HG02885 (cell line): ENCODE results near the gene ASPSCR1.

Experiments
- ATAC-seq: cut with Tn5 transposase; IDR thresholded peaks from one replicate; pipeline ENCODE4 v1.9.1; 2021; ENCODE audit warnings: mild to moderate bottlenecking; ENCODE audit not compliant: unreplicated experiment, poor library complexity

ASPSCR1 gene

DNA sequence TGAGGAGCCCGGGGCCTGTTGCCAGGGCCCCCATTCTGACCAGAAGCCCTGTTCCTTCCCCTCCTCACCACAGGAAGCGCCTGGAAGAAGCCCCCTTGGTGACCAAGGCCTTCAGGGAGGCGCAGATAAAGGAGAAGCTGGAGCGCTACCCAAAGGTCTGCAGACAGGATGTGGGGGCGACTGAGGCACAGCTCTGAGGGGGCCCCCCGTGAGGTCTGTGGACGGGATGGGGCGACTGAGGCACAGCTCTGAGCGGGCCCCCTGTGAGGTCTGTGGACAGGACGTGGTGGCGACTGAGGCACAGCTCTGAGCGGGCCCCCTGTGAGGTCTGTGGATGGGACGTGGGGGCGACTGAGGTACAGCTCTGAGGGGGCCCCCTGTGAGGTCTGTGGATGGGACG lies 32.0 kb downstream of the ASPSCR1 start:
- no peak for ATAC-seq

DNA sequence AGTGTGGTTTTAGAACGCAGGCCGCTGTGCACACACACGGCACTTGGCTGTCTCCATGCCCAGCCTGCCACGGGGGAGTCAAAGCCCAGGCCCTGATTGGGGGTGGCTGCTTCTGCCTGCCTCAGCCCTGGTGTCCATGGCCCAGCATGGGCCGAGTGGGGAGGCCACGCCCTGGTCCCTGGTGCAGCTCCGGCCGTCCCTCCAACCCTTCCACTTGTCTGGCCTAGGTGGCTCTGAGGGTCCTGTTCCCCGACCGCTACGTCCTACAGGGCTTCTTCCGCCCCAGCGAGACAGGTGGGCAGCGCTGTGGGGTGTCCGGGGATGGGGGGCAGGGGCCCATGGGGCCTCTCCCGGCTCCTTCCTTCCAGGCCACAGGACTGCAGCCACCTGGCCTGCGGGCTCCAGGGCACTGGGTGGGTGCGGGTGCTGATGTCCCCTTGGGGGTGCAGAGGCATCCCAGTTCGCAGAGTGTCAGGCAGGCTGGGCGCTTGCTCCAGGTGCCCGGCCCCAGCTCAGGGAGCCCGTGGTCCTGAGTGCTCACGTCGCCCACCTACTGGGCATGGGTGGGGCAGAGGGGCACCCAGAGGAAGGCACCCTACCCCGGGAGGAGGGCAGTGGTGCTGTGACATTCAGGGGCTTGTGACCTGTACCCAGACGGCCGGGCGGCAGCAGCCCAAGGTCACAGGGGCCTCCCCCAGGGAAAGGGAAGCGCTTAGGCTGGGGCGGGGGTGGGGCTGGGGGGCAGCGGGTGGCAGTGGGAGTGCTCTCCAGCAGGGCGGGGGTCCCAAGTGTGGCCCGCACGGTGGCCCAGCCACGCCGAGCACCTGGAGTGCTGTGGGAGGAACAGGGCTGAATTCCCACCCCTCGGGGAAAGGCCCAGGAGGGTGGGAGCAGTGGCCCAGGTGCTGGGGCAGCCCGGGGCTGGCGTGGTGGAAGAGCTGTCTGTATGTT lies 33.4 kb downstream of the ASPSCR1 start:
- ATAC-seq = no peak

DNA sequence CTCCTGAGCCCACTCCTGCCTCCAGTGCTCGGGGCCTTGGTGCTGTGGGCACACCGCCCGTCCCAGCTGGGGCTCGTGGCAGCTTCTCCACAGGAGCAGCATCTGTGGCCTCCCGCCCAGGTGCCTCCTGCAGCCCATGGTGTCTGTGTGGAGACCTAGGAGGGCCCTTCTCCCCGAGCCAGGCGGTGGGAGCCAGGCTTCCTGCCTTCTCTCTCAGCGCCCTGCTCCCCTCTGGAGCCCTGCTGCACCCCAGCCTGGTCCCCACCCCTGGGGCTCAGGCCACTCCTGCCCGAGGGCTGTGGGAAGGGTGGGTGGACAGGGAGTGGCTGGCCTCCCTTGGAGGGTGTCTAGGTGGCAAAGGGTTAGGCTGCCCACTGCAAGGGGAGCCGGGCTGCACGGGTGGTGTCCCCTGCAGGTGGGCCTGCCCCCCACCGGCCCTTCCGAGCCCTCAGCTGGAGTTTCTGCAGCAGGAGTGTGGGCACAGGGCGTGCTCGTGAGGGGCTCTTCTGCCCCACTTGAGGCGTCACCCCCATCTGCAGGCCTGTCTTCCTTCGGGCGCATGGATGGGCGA lies 34.3 kb downstream of the ASPSCR1 start:
- ATAC-seq = no peak

DNA sequence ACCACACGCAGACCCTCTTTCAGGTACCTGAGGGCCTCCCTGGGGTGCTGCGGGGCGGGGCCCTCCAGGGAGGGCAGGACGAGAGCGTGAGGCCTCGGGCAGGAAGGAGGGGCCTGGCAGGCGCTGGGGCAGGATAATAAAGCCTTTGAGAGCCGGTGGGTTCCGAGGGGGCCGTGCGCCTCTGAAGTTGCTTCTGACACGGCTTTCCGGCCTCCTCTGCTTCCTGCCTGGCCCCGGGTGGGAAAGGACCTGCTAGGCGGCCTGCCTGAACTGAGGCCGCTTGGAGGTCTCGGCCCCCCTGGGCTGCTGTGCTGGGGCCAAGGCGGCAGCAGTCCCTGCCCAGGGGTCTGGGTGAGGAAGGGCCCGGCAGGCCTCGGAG lies 34.8 kb downstream of the ASPSCR1 start:
- no peak for ATAC-seq

DNA sequence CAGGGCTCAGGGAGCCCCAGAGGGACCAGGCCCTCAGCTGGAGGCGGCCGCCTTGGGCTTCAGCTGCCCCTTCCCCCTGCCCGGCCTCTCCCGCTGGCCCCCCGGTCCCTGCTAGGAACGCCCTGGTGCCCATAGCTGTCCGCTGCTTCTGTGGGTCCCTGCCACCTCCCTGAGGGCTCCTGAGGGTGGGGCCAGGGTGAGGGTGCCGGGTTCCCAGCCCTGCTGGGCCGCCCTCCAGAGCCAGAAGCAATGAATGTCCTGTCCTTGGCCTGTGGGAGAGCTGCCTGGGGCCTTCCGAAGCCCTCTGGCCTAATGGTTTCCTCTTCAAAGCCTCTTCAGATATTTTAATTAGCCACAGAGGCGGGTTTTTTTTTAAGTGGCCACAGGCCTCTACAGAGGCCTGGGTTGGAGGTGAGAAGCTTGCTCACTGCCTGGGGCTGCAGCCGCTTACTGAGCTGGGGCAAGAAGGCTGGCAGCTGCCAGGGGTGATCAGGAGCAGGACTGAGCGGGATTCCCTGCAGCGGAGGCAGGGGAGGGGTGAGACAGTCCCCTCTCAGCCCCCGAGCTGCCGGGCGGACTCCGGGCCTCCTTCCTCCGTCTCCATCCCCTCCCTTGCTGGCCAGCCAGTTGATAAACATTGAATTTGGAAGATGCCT lies 35.3 kb downstream of the ASPSCR1 start:
- ATAC-seq = no peak

DNA sequence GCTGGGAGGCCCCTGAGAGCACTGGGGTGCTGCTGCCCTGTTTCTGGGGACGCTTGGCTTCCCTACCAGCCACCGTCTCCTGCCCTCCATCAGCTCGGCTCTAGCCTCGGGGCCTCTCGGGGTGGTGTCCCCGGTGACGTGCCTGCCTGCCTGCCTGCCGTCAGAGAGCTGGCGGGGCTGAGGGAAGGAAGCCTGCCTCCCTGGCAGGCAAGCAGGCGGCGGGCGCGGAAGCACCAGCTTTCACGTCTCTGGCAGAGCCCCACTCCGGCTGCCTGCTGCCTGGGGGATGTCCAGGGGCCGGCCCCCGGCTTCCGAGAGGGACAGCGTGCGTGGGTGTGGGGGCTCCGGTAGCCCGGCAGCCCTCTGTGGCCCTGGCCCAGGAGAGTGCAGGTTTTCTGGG lies 35.9 kb downstream of the ASPSCR1 start:
- ATAC-seq = no peak

DNA sequence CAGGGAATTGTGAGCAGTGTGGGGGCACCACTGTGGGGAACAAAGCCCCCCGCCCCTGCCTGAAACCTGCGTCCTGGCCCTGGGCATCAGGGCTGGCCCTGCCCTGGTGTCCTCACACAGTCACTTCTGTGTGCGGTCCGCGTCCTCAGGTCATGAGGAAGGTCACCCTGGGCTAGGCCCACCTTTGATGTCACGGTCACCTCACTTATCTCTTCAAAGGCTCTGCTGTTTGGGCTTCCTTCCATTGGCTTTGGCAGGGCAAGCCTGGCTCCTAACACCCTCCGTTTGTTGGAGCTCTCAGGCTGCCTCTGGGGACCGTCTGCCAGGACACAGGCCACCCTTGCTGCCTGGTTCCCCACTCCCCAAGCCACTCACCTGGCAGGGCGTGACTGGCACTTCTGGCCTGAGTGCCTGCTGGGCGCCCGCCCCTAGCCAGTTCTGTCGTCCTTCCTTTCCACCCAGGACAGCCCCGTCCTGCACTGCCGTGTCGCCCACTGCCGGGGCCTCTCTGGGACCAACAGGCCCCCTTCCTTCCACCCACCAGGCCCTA lies 36.4 kb downstream of the ASPSCR1 start:
- no peak for ATAC-seq

DNA sequence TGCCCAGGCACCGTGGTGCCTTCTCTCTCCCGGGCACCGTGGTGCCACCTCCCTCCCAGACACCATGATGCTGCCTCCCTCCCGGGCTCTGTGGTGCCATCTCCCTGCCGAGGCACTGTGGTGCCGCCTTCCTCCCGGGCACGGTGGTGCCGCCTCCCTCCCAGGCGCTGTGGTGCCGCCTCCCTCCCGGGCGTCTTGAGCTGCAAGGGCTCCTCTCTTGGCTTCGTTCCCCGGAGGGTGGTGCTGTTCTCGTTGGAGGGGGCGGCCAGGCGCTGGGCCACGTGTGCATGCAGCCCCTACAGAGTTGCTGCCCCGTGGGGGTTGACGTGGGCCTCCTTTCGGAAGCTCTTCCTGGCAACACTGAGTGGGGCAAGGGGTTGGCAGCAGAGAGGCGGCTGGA lies 37.0 kb downstream of the ASPSCR1 start:
- no peak for ATAC-seq

DNA sequence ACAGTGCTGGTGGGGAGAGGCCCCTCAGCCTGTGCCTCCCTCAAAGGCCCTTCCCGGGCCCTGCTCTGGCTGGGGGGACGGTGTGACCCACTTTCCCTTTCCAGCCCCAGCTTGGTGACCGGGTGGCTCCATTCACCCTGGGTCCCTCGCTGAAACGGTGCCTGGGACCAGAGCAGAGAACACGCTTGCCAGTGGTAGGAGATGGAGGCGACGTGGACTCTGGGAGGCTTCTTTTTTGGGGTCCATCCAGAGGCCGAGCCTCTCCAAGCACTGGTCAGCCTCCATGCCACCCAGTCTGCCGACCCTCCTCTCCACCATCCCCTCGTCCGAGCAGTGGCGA lies 37.5 kb downstream of the ASPSCR1 start:
- ATAC-seq = no peak

DNA sequence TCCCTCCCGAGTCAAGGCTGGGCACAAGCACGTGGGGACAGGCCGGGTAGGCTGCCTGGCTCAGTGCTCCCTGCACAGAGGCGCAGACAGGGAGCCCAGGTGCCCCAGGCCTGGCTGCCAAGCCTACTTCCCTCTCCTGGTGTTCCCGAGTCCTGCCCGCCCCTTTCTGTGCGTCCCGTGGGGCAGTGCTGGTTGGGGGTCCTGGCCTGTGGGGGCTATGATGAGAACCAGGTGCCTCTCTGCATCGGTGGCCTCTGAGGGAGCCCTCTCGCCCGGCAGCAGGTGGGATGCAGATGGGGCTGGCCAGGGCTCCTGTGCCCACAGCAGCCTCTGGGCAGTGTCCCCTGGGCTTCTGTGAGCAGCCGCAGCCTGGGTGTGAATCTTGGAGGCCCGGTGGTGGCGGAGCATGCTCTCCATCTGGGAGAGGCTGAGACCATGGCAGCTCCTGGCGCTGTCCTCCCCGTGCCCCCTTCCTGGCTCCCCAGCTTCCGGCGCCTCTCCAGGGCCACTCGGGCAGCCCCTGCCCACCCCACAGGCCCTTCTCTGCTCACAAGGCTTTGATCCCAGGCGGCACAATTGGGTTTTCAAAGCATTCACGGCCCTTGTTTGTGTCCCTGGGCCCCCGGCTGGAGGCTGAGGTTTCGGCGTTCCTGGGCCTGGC lies 38.0 kb downstream of the ASPSCR1 start:
- ATAC-seq = no peak

DNA sequence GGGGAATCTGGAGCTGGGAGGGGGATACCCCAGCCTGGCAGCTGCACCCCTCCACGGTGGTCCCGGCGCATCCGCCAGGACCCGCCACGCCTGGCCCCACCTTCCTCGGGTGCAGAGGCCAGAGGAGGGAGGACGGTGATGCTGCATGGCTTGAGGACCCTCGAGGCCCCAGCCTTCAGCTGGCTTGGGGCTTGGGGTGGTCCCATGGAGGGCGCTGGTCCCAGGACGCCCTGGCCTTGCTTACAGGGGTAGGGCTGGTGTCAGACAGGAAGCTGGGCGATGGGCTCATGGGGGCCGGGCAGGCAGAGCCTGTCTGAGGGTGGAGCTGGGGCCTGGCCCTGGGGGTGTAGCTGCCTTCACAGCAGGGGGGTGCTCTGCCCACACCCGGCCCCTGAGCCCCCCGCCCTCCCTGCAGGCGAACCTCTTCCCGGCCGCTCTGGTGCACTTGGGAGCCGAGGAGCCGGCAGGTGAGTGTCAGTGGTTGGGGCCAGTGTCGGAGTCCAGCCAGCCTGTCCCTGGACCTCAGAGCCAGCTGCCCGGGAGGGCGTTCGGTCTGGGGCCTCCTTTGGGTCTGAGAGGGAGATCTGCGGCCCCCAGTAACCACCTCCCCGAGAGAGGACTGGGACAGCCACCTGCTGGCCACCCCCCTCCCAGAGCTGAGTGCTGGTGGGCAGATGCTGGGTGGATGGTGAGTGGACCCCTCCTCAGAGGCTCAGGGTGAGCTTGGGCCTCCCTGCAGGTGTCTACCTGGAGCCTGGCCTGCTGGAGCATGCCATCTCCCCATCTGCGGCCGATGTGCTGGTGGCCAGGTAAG lies 38.8 kb downstream of the ASPSCR1 start:
- no peak for ATAC-seq

DNA sequence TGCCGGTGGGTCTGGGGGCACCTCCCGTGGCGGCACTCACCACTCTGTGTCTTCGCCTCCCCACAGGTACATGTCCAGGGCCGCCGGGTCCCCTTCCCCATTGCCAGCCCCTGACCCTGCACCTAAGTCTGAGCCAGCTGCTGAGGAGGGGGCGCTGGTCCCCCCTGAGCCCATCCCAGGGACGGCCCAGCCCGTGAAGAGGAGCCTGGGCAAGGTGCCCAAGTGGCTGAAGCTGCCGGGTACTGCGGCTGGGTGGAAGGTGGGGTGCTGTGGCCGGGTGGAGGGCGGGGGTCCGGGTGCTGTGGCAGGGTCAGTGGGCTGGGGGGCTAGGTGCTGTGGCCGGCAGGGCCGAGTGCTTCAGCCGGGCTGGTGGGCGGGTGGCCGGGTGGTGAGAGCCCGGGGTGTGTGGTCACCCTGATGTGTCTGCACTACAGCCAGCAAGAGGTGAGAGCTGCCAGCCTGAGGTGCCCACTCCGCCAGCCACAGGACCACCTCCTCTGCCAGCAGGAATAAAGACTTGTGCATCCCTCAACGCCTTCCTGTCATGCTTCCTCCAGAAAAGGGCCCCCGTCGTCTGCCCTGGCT lies 39.5 kb downstream of the ASPSCR1 start:
- no peak for ATAC-seq

DNA sequence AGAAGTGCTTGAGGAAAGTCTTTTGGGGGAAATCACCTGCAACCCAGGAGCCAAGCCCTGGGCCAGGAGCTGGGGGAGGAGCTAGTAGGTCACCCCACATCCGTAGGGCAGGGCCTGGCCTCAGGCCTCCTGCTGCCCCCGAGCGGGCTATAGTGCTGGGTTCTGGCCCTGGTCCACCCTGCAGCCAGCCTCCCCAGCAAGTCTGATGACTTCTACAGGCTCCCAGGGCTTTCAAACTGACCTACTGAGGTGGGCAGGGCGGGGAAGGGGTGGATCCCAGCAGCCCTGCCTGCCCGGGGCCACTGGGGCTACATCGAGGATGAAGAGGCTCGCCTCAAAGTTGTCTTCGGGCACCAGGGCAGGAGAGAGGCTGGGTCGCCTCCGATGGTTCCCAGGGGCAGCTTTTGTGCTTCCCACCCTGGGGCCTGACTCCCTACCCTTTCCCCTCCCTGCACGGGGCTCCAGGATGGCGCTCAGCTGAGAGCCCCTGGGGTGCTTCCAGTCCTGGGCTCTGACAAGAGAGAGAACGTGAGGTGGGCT lies 40.3 kb downstream of the ASPSCR1 start:
- no peak for ATAC-seq

DNA sequence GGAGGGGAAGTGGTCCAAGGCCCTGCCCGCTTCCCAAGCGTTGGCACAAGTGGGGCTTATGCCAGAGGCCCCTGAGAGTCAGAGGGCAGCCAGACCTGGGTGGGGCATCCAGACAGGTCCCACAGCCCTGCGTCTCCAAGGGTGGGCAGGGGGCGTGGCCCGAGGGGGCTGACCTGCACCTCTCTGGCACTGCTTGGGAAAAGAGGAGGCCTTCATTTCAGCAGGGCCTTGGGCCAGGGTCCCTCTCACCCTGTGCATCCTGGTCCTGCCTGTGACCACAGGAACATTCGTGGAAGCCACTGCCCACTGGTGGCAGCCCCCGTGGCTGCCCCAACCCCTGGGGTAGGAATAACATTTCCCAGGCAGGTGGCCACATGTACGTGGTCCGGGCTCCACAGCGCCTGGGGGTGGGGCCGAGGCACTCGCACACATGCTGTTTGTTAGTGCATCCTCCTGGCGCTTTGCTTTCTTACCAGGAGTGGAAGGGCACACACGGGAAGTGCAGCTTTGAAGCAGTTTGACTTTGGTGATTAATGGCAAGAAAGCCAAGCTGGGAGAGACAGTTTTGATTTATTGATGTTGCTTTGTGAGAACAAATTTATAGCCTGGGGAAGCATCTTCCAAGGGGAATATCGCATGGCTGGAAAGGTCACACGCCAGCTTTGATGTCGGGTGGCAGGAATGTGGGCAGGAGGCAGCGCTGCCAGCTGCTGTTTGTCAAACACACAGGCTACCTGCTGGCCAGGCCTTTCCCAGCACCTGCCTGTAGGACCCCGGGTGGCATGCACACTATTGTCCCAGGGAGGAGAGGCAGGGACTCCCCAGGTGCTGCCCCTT lies 40.9 kb downstream of the ASPSCR1 start:
- ATAC-seq = no peak

DNA sequence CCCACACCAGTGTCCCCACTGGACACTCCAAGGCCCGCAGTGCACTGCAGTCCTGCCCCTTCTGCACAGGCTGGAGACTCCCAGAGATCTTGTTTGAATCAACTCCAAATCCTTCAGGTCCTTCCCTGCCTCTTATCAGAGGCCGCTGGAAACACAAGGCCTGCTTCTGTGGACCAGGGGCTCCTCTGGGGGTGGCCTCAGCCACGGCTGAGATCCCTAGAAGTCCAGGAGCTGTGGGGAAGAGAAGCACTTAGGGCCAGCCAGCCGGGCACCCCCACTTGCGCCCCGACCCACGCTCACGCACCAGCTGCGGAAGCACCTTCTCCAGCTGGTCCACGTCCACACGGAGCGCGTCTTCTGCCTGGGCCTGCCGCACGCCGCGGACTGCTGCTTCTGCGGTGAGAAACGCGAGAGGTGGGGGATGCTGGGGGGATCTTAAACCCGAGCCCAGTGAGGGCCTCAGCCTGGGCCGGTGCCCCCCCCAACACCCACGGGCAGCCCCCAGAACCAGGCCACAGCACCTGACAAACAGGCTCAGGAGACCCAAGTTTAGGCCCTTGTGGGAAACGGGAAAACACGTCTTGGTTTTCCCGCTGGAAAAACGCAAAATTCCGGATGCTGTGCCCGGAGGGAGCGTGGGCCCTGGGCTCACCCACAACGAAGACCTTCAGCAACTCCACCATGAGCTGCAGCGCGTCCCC lies 41.7 kb downstream of the ASPSCR1 start:
- ATAC-seq = no peak

DNA sequence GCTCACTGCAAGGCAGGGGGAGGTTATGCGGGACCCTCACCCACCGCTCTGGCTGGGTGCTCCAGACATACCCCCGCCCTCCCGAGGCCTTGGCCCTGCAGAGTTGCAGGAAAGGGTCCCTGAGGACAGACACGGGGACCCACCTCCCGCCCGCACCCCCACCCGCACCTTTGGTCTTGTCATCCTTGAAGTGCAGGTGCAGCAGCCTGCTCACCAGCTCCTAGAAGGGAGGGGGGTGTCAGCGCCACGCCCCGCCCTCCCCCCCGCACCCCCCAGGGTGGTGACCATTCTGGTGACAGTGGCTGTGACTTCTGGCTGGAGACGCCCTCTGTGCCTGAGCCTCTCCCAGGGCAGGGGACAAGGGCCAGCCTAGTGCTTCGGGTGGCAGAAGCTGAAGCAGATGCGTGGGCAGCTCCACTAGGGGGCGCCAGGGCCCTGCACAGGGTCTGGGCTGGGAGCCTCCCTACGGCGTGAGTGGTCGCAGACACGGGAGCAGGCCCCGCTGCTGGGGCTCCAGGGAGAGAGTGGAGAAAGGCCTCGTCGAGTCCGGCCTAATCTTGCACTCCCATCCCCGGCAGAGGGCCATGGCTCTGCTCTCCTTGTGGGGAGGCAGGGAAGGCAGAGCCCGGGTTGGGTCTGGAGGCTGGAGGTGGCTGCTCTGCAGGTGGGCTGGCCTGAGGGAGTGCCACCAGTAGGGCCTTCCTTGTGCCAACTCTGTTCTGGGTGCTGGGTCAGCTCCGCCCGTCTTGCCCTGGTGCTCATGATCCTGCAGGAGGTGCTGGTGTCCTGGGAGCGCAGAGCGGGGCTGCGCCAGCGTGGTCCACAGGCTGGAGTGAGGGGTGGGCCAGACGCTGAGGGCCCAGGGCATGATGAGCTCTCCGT lies 42.5 kb downstream of the ASPSCR1 start:
- no peak for ATAC-seq

DNA sequence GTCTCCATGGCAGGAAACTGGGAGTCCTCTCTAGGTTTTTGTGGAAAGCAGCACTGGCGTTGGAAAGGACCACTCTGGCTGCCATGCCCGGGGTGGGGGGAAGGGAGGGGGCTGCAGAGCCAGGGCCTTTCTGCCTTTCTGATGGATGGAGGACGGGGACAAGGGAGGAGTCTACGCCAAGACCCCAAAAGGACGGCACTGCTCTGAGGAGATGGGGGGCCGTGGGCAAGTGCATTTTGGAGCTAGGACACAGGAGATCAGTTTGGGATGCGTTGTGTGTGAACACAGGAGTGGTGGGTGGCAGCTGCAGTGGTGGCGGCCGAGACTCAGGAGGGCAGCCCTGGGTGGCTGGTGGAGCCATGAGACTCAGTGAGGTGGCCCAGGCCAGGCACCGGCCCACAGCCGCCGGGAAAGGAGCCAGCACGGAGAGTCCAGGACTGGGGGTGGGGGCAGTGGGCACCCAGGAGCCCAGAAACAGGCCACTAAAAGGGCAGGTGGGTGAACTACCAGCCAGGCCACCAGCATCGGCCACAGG lies 43.2 kb downstream of the ASPSCR1 start:
- ATAC-seq = no peak
